ENCODE results near the gene EPB41L4B. TPM values are rescaled to one million over a fixed set of nuclear protein-coding genes. Genes with fewer than 3 reads are reported as not detected.

Gene EPB41L4B
- total and polyA plus RNA-seq, 4 donors = 6.0 to 14.5 (median 12.2) TPM

DNA sequence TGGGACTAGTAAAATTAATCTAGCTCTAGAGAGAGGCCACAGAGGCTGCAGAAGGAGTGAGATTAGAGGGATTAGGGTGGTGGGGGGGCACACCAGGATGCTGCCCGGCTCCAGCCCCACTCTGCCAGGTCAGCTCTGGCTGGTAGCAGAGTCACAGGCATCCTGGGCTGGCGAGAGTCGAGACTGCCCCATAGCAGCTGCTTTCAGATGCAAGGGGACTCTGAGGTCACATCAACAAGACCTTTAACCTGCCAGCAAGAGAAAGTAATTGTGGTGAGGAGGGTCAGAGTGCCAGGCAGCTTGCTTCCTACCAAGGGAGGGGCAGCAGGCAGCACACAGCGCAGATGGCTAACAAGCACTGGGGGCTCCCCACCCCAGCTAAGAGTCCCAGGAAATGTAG, 7.5 kb downstream of the EPB41L4B start:
- Histone ChIP-seq H3K4me1 (ENCODE audit: control insufficient read depth in 5 of 5, insufficient read depth in 5 of 5, low read length in 5 of 5) (peaks cover 0 to 8% (median 2%) of the 10 kb centered on the region in 5 donors), H3K9me3 (ENCODE audit: control insufficient read depth in 4 of 4, insufficient read depth in 3 of 4, low read length in 3 of 4) (no peaks in the 10 kb centered on the region), H3K36me3 (ENCODE audit: control insufficient read depth in 4 of 4, insufficient read depth in 4 of 4, low read length in 4 of 4) (no peaks in the 10 kb centered on the region), H3K9ac (ENCODE audit: insufficient read depth in 1 of 2, low read length in 2 of 2) (no peak overlapping the region), H3K4me3 (no peak overlapping the region), H3K27ac (ENCODE audit: low read depth in 1 of 2, low read length in 1 of 2) (no peak overlapping the region), H3K27me3 (ENCODE audit: control insufficient read depth in 3 of 3, insufficient read depth in 3 of 3, low read length in 2 of 3) (peaks cover 0 to 17% (median 11%) of the 10 kb centered on the region in 3 donors)
- TF ChIP-seq, protein P1, sequence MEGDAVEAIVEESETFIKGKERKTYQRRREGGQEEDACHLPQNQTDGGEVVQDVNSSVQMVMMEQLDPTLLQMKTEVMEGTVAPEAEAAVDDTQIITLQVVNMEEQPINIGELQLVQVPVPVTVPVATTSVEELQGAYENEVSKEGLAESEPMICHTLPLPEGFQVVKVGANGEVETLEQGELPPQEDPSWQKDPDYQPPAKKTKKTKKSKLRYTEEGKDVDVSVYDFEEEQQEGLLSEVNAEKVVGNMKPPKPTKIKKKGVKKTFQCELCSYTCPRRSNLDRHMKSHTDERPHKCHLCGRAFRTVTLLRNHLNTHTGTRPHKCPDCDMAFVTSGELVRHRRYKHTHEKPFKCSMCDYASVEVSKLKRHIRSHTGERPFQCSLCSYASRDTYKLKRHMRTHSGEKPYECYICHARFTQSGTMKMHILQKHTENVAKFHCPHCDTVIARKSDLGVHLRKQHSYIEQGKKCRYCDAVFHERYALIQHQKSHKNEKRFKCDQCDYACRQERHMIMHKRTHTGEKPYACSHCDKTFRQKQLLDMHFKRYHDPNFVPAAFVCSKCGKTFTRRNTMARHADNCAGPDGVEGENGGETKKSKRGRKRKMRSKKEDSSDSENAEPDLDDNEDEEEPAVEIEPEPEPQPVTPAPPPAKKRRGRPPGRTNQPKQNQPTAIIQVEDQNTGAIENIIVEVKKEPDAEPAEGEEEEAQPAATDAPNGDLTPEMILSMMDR (IDR thresholded peaks at IDR 0.05; ENCODE audit: control extremely low read depth, extremely low read depth) = no peak
- no peak for ATAC-seq (ENCODE audit: insufficient read depth, low FRiP score)
- no peak for DNase-seq
- 67 to 90% methylated on average over 4 of the region's 4 CpGs for WGBS, 2 donors

DNA sequence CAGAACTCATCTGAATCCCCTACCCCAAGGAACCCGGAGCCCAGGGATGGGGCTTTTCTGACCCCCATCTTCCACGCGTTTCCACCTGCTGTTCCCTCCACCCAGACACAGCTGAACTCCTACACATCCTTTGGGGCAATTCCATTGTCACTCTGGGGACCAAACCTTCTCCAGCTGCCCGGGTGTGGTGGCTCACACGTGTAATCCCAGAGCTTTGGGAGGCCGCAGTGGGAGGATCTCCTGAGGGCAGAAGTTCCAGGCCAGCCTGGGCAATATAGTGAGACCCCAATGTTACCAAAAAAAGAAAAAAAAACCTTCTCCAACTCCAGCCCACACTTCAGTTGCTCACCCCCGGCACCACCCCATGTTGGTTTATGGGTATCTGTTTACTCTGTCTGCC, 8.1 kb downstream of the EPB41L4B start:
- 78 to 88% methylated on average over 7 of the region's 7 CpGs for WGBS, 2 donors

DNA sequence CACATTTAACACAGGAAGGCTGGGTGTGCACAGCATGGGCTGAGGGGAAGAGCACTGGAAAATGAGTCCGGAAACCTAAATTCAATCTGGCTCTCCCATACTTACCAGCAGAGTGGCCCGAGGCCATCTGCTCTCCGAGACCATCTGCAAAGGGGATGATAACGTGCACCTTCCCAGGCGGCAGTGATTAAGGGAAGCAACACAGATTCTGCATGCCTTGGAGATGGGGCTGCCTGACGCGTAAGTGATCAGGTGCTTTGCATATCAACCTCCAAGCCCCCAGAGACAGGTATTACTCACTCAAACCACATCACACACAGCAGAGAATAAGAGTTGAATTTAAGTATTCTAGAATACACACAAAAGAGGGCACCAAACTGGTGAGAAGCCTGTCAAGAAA, 9.1 kb downstream of the EPB41L4B start:
- Histone ChIP-seq H3K27me3 (ENCODE audit: control insufficient read depth in 3 of 3, insufficient read depth in 3 of 3, low read length in 2 of 3) (peaks cover 0 to 7% (median 2%) of the 10 kb centered on the region in 3 donors), H3K9me3 (ENCODE audit: control insufficient read depth in 4 of 4, insufficient read depth in 3 of 4, low read length in 3 of 4) (no peaks in the 10 kb centered on the region), H3K27ac (ENCODE audit: low read depth in 1 of 2, low read length in 1 of 2) (no peak overlapping the region), H3K4me3 (no peak overlapping the region), H3K36me3 (ENCODE audit: control insufficient read depth in 4 of 4, insufficient read depth in 4 of 4, low read length in 4 of 4) (no peaks in the 10 kb centered on the region), H3K4me1 (ENCODE audit: control insufficient read depth in 5 of 5, insufficient read depth in 5 of 5, low read length in 5 of 5) (peaks cover 0 to 15% (median 0%) of the 10 kb centered on the region in 5 donors), H3K9ac (ENCODE audit: insufficient read depth in 1 of 2, low read length in 2 of 2) (no peak overlapping the region)
- TF ChIP-seq, protein P1 (IDR thresholded peaks at IDR 0.05; ENCODE audit: control extremely low read depth, extremely low read depth) = no peak
- DNase-seq (no peak), ATAC-seq (ENCODE audit: insufficient read depth, low FRiP score) (no peak)
- WGBS, 2 donors = 68 to 71% methylated on average over 7 of the region's 7 CpGs

More for the DNA sequence above, 8.1 kb downstream of the EPB41L4B start:
- H3K27me3 ChIP-seq (ENCODE audit: control insufficient read depth in 3 of 3, insufficient read depth in 3 of 3, low read length in 2 of 3) = peaks cover 0 to 11% (median 5%) of the 10 kb centered on the region in 3 donors
- H3K36me3 ChIP-seq (ENCODE audit: control insufficient read depth in 4 of 4, insufficient read depth in 4 of 4, low read length in 4 of 4) = no peaks in the 10 kb centered on the region
- no peak overlapping the region for H3K9ac ChIP-seq (ENCODE audit: insufficient read depth in 1 of 2, low read length in 2 of 2)
- DNase-seq (no peak), ATAC-seq (ENCODE audit: insufficient read depth, low FRiP score) (no peak)
- H3K9me3 ChIP-seq (ENCODE audit: control insufficient read depth in 4 of 4, insufficient read depth in 3 of 4, low read length in 3 of 4) = no peaks in the 10 kb centered on the region
- H3K4me1 ChIP-seq (ENCODE audit: control insufficient read depth in 5 of 5, insufficient read depth in 5 of 5, low read length in 5 of 5) = peaks cover 0 to 12% (median 2%) of the 10 kb centered on the region in 5 donors
- H3K27ac ChIP-seq (ENCODE audit: low read depth in 1 of 2, low read length in 1 of 2) = no peak overlapping the region
- TF ChIP-seq, protein P1 (IDR thresholded peaks at IDR 0.05; ENCODE audit: control extremely low read depth, extremely low read depth) = no peak
- no peak overlapping the region for H3K4me3 ChIP-seq

DNA sequence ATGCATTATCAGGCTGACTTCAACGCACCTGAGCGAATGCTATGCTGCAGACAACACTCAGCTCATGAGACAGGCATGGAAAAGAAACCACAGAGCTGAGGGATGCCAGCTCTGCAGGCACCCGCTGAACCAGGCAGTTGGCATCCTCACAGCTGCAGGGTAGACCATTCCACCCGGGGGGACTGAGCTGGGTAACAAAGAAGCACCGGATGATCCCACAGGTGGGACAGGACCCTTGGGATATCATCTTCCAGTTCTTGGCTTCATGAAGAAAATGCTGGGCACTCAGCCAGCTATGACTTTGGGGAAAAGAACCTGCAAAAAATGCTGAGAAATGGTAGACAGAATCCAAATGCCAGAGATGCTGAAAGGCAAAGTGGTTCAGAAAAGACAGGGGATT, 9.6 kb downstream of the EPB41L4B start:
- Histone ChIP-seq H3K9ac (ENCODE audit: insufficient read depth in 1 of 2, low read length in 2 of 2) (no peak overlapping the region), H3K9me3 (ENCODE audit: control insufficient read depth in 4 of 4, insufficient read depth in 3 of 4, low read length in 3 of 4) (no peaks in the 10 kb centered on the region), H3K4me1 (ENCODE audit: control insufficient read depth in 5 of 5, insufficient read depth in 5 of 5, low read length in 5 of 5) (peaks cover 0 to 15% (median 0%) of the 10 kb centered on the region in 5 donors), H3K4me3 (no peak overlapping the region), H3K36me3 (ENCODE audit: control insufficient read depth in 4 of 4, insufficient read depth in 4 of 4, low read length in 4 of 4) (no peaks in the 10 kb centered on the region), H3K27ac (ENCODE audit: low read depth in 1 of 2, low read length in 1 of 2) (no peak overlapping the region), H3K27me3 (ENCODE audit: control insufficient read depth in 3 of 3, insufficient read depth in 3 of 3, low read length in 2 of 3) (peaks cover 0 to 7% (median 2%) of the 10 kb centered on the region in 3 donors)
- no peak for DNase-seq
- no peak for ATAC-seq (ENCODE audit: insufficient read depth, low FRiP score)
- 89 to 91% methylated on average over 5 of the region's 5 CpGs for WGBS, 2 donors
- TF ChIP-seq, protein P1 (IDR thresholded peaks at IDR 0.05; ENCODE audit: control extremely low read depth, extremely low read depth) = no peak

Measured in lung (tissue), 12 donors.